Activated CD8-positive, alpha-beta memory T cell treated with anti-CD3 and anti-CD28 coated beads for 4 hours (primary cell): ENCODE data around the gene CHRM4.

Experiments used
- DNase-seq, 2 donors: peaks; one replicate each; pipeline ENCODE4 v3.0.0-alpha.2; 2020; ENCODE audit warnings: low read depth in 2 of 2

CHRM4 gene

DNA sequence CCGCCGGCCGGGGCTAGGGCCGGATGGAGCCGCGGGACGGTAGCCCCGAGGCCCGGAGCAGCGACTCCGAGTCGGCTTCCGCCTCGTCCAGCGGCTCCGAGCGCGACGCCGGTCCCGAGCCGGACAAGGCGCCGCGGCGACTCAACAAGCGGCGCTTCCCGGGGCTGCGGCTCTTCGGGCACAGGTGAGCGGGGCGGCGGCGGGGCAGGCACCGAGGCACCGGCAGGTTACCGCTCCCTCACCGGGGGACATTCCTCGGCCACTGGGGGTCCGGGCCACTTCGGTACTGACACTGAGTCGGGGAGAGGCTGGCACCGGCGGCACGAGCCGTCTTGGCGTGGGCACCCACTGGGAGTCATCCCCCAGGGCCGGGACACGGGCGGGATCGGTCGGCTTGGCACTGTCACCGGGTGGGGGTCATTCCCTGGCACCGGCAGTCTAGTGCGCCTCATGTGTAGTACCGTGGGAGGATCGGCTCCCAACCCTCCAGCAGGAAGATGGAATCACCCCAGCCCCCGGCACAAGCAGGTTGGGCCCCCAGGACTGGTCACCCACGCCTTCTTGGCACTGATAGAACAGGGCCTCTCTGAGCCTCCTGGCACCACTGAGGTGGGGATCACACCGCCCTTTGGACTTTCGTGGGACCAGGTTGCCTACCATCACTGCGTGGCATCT lies 43.8 kb downstream of the CHRM4 start:
- DNase-seq = no peak

DNA sequence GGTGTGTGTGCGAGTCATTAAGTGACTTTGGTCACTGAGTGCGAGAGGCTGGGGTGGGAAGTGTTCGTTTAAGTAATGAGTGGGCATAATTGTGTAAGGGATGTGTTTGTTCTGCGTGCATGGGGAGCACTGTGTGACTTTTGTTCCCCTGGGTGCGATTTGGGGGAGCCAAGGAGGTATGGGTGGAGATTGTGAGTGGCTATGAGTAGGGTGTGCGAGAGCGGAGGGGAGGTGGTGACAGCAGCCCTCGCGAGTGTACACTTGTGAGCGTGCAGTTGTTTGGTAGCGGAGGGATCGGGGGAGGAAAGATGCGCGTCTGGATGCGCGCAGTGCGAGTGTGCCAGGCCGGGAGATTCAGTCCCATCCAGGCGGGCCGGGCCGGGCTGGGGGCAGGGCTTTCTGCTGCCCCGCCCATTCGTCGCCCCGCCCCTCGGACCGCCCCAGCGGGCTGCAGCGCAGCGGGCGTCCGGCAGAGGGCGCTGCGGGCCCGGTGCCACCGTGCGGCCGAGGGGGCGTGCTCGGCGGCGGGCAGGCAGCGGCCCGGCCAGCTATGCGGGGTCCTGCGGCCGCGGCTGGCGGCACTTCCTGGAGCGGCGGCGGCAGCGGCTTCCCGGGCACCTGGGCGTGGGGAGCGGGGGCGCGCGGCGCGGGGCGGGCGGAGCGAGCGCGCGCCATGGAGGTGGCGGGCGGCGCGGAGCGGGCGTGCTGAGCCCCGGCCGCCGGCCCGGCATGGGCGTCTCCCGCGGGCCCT lies 44.5 kb downstream of the CHRM4 start, which contains the start of gene DGKZ:
TSS of gene DGKZ (plus strand) at position 578 of the 751 bp plus-strand sequence. CDS start 197 bp downstream, outside the sequence.
- peak; percentile 66 to 72 for DNase-seq

DNA sequence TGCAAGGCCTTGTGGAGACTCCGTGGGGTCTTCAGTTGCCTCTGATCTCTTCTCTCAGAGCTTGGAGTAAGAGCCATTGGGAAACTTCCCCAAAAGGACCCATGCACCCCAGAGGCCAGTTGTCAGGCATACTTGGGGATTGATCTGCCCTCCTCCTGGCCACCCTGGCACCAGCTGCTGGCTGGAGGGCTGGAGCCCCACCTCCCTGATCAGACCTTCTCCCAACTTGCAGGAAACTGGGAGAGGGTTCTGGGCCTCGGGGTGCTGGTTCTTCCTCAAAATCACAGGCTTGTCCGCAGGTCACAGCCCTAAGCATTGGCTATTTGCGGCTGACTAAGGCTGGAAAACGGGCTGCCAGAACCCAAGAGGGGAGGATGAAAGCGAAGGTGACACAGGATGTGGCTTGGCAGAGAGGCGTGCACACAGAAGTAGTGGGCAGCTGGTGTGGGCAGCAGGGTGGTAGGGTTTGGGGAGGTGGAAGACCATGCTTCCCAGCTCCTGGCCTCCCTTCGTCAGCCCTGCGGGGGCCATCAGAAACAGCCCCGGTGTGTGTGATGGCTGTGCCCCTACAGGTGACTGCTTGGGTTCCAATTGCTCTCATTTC lies 45.6 kb downstream of the CHRM4 start:
- no peak for DNase-seq

DNA sequence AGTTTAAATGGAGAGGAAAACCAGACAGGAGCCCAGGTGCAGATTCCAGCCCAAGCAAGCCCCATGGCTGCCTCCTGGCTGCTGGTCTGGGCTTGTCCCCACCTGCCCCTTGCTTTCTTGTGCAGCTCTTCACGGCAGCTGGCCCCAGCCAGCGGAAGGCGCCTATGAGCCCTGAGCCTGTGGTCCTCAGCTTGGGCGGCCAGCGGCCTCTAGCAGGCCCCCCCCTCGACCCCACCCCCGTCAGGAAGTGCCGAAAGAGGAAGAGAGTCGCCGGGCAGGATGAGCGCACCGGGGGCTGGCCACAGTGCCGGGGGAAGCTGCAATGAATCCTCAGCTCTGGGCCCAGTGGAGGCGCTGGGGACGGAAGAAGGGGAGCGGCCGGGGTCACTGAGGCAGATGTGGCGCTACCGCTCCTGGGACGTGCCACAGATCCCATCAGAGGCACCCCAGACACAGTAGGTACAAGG lies 46.4 kb downstream of the CHRM4 start:
- no peak for DNase-seq

DNA sequence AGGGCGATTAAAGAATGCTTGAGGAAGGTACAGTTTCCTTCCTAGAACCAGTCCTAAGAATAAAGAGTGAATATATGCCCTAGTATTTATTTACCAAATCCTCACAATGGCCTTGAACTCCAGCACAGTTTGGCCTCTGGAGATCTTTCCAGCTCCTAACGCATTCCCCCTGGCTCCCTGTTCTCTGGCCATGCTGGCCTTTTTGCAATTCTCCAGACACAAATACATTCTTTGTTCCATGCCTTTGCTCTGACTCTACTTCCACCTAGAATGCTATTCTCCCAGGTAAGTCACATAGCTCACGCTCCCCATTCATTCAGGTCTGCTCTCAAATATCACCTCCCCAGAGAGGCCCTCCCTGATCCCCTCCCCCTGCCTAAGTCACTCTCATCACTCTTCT lies 48.1 kb downstream of the CHRM4 start:
- DNase-seq = no peak

DNA sequence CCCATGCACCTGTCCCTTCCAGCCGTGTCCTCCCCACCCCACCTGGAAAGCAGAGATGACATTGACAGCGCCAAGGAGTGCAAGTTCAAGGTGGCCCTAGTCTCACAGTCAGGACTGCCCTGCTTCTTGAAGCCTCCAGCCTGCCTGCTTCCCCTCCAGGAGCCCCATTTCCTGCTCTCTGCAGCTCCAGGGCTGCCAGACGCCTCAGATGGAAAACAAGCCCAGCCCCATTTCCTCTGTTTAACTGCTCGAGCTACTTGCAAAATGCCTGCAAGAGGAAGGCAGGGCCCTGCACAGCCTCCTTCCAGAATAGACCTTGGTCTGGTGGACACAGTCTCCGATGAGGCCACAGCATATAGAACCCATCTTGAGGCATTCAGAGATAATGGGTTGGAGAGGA lies 49.3 kb downstream of the CHRM4 start:
- no peak for DNase-seq

DNA sequence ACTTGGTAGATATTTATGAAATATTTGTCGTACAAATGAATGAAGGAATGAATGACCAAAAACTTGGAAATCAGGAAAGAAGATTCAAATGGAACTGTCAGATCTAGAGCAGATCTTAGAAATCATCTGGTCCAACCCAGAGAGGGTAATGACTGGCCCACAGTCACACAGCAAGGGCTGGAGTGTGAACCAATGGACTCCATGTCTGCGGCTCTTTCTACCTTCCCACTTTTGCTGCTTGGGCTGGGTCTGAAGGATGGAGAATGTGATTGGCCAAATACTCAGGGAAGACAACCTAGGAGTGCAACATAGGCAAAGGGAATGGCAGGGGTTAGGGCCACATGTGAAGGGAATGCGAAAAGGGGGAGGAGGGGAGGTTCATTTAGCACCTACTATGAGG lies 50.1 kb downstream of the CHRM4 start:
- no peak for DNase-seq

DNA sequence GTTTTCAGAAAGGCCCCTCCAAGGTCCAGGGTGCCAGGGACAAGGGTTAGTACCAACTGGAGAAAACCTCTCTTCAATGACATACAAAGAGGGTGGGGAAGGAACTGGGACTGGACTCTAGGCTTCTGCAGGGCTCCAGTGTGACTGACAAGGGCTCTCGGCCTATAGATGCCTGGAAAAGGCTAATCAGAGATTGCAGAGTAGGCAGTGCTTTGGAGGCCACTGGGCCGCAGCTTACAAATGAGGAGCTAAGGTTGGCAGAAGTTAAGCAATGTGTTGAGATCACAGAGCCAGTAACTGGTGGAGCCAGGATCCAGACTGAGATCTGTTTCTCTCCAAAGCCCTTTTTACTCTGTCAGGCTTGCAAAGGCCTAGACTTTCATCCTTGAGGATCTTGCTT lies 51.8 kb downstream of the CHRM4 start:
- no peak for DNase-seq

DNA sequence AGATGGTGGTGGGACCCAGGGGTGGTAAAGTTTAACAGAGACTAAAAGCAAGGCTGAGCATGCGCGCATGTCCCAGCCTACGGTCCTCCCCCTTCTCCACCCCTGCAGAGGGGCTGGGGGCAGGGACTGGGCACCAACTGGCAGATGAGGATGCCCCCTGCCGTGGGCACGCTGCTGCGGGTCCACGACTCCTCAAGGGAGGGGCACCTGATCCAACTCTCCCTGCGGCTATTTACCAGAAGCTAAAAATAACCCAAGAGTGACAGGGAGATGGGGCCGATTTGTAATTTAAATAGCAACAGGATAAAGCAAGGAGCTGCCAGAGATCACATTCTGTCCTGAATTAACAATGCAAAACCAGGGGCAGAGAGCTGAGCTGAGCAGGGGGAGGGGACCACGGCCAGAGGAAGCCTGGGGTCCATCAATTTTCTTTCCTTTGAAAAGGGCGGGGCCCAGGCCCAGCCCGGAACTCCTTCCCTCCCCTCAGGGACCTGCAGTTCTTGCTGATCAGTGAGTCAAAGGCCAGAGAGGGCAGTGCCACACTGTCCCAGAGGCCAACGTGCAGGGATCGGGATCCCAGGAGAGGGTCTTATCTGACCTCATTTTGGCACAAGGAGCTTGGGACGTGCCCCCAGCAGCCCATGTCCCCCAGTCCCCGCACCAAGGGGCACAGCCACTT lies 52.4 kb downstream of the CHRM4 start:
- DNase-seq = no peak

DNA sequence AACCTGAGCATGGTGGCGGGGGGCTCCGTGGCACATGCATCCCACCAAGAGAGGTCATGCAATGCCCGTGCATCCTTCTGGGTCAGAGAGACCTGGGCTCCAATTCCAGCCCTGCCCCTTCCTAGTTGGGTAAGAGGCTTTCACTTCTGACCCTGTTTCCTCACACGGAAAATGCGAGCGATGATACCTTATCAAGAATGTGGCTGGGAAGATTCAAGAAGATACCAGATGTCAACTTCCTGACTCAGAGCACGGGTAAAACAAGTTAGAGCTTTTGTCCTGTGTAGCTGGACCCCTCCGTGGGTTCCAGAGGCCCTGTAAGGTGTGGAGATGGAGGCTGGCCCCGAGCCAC lies 53.0 kb downstream of the CHRM4 start:
- no peak for DNase-seq

DNA sequence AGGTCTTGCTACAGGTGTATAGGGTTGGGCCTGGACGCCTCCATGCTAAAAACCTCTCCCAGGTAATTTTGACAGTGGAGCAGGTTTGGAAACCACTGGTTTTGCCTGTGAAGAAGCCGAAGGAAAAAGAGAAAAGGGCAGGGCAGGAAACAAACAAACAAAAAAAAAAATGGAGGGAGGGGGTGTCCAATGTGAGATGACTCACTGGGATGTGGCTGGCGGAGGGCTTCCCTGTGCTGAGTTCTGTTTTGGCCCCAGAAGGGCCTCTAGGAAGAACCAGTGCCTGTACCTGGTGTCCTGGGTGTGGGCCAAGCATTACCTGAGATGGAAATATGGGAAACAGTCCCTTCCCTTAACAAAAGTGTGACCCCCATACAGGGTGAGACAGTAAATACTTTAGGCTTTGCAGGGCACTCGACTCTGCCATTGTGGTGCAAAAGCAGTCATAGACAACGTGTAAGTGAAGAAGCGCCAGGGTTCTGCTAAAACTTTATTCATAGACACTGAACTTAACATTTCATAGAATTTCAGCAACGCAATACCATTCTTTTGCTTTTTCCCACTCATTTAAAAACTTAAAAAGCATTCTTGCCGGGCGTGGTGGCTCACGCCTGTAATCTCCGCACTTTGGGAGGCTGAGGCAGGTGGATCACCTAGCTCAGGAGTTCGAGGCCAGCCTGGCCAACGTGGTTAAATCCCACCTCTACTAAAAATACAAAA lies 53.8 kb downstream of the CHRM4 start:
- DNase-seq = no peak

DNA sequence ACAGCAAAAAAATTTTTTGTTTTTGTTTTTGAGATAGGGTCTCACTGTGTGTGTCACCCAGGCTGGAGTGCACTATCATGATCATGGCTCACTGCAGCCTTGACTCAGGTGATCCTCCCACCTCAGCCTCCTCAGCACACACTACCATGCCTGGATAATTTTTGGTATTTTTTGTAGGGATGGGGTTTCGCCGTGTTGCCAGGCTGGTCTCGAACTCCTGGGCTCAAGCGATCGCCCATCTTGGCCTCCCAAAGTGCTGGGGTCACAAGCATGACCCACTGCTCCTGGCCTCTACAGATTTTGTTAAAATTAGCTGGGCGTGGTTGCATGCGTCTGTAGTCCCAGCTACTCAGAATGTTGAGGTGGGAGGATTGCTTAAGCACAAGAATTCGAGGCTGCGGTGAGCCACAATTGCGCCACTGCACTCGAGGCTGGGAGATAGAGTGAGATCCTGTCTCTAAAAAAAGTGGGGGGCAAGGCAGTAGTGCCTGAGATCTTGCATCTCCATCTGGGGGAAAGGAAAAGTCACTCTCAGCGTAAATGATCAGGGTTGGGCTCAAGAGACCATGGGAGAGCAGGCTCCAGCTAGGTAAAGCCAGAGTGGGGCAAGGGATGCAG lies 54.9 kb downstream of the CHRM4 start:
- DNase-seq = no peak

DNA sequence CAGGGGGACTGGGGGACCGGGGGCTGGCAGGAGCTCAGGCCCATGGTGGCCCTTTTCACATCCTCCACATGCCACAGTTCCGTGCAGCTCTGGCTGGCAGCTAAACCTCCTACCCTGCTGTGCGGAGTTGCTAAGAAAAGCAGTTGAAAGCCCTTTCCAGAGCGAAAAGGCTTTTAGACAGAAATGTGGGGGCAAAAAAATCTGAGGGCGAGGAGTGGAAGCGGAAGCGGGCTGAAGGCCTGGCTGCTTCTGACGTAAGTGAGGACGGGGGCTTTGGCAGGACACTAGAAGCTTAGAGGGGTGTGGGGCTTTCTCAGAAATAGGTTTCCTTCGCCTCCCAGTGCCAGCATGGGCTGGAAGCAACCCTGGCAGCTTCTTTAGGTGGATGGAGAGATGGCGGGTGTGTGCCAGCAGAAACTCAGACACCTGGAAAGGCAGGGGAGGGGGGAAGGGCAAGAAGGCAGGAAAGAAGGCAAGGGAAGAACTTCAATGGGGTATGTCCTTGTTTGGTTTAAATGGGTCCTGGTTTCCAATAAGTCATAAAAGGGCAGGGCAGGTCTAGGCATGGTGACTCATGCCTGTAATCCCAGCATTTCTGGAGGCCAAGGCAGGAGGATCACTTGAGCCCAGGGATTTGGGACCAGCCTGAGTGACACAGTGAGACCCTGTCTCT lies 55.5 kb downstream of the CHRM4 start:
- no peak for DNase-seq

DNA sequence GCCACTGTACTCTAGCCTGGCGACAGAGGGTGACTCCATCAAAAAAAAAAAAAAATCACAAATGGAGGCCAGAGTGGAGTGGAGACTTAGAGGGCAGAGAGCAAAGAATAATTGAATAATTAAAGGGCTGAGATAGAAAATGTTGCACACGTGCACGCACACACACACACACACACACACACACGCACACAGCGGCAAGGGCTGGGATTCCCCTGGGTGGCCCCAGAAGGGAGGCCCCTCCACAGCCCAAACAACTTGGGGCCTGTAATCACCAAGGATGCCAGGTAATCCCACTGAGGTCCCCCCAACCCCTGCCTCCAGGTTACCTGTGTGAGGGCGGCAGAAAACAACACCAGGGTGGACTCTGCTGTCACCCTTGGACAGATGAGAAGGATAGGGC lies 56.3 kb downstream of the CHRM4 start:
- DNase-seq = no peak

DNA sequence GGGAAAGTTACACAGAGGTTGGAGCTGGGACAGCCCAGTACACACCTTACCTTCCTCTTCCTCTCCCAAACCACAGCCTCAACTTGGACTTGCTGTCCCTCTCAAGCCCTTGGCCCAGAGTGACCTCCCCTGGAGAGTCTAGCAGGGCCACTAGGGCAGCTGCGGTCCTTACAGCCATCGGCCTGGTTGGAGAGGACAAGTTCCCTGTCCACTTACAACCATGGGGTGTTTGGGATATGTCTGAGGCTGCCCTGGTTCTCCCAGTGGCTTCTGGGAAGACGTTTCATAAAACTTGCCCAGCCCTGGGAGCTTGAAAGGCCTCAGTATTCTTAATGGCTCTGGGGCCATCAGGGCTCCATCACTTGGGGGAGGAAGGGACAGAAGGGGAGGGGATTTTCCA lies 57.4 kb downstream of the CHRM4 start:
- DNase-seq = no peak
